Aorta (tissue), 5 donors: ENCODE measurements around the gene ABHD17A. TPM values are rescaled to one million over a fixed set of nuclear protein-coding genes. Genes with fewer than 3 reads are reported as not detected.
A peak's percentile ranks its signal among the peaks of the same experiment; 100 is the strongest.

Source experiments
- ATAC-seq: fragments of 200-7000 bp; cut with Tn5 transposase; one replicate; pipeline ENCODE4 v1.9.1; 2022; ENCODE audit warnings: moderate library complexity; ENCODE audit not compliant: low FRiP score
- DNase-seq, 2 donors: peaks; one replicate each; pipeline ENCODE4 v3.0.0-alpha.2; 2020
- H3K27ac ChIP-seq, 2 donors: one replicate each; pipeline ENCODE4 v1.5.1; 2013; ENCODE audit warnings: low read length in 2 of 2, mild to moderate bottlenecking in 2 of 2, moderate library complexity in 2 of 2, control low read depth in 1 of 2, inconsistent platforms in 1 of 2, low read depth in 1 of 2
- H3K27me3 ChIP-seq, 2 donors: one replicate each; pipeline ENCODE4 v1.6.1; 2013; ENCODE audit warnings: control low read depth in 1 of 2, low read length in 1 of 2, mild to moderate bottlenecking in 1 of 2, moderate library complexity in 1 of 2; ENCODE audit not compliant: insufficient read depth in 2 of 2, control insufficient read depth in 1 of 2
- H3K36me3 ChIP-seq, 2 donors: one replicate each; pipeline ENCODE4 v1.6.1; 2013; ENCODE audit warnings: control low read depth in 1 of 2, low read length in 1 of 2, mild to moderate bottlenecking in 1 of 2; ENCODE audit not compliant: insufficient read depth in 2 of 2, control insufficient read depth in 1 of 2
- H3K4me1 ChIP-seq, 2 donors: one replicate each; pipeline ENCODE4 v1.6.1; 2013; ENCODE audit warnings: low read length in 2 of 2, control low read depth in 1 of 2, mild to moderate bottlenecking in 1 of 2, moderate library complexity in 1 of 2; ENCODE audit not compliant: insufficient read depth in 2 of 2, control insufficient read depth in 1 of 2
- H3K4me3 ChIP-seq, 2 donors: one replicate each; pipeline ENCODE4 v1.5.1; 2013; ENCODE audit warnings: low read length in 2 of 2, control low read depth in 1 of 2, mild to moderate bottlenecking in 1 of 2
- H3K9me3 ChIP-seq: one replicate; pipeline ENCODE4 v1.6.1; 2013; ENCODE audit warnings: mild to moderate bottlenecking, low read length; ENCODE audit not compliant: control insufficient read depth
- WGBS, 2 donors: extraction: QIAGEN DNeasy Blood & Tissue Kit; methylation state at CpG; one replicate each; pipeline ENCODE4 v1.1.7; 2013; 5-methylcytosine and 5-hydroxymethylcytosine counted together
- intact Hi-C, 2 donors: fragments of 100-400 bp; cut with DNase I; formaldehyde crosslinking; loops; one replicate each; pipeline versions ENCODE4 v1.14.2 to v1.15.0; 2022
- polyA plus RNA-seq, 2 donors: library from polyadenylated mRNA; stranded (reverse); fragments of 200-250 nt; gene quantifications; one replicate each; pipeline ENCODE4 v1.2.3, GENCODE V29; 2013
- total RNA-seq, 2 donors: library from RNA; stranded (reverse); fragmentation: NEBNext Ultra II Directional; extraction: Animal tissue kit (Norgen Biotek cat#: 25700); gene quantifications; one replicate each; pipeline ENCODE4 v1.2.1, GENCODE V29; 2021
- donor health status: healthy with polysubstance abuse.
- donor health status: Bipolar disorder and iron deficiency.
- donor health status: DM: no; HTN: no; CAD: no.
- donor health status: DM: no; HTN: no; CAD: no.
- donor health status: DM: yes; HTN: yes; CAD: no.

ABHD17A gene
- total and polyA plus RNA-seq, 4 donors, result 48.8 to 116 (median 59.7) TPM

- DNase-seq (no peak), ATAC-seq (no peak)
- WGBS, 2 donors, result 38 to 52% methylated on average over 28 to 29 of the region's 29 CpGs
- intact Hi-C loops, result no loop called here
- no peaks in the 10 kb centered on the region for H3K4me1 ChIP-seq
- peak overlapping the region in 1 of 2 donors; percentile 11 for H3K27ac ChIP-seq
- H3K36me3 ChIP-seq, result no peaks in the 10 kb centered on the region
- H3K27me3 ChIP-seq, result no peaks in the 10 kb centered on the region
- H3K4me3 ChIP-seq, result no peak overlapping the region
- no peaks in the 10 kb centered on the region for H3K9me3 ChIP-seq
Observed at GRCh38 chr19:1873524-1874473, 11.5 kb downstream of the ABHD17A start.

- H3K9me3 ChIP-seq, result no peaks in the 10 kb centered on the region
- ATAC-seq (no peak), DNase-seq (no peak)
- H3K36me3 ChIP-seq, result no peaks in the 10 kb centered on the region
- no peak overlapping the region for H3K4me3 ChIP-seq
- peak overlapping the region in 1 of 2 donors; percentile 11 for H3K27ac ChIP-seq
- no peaks in the 10 kb centered on the region for H3K27me3 ChIP-seq
- 77 to 84% methylated on average over 25 of the region's 25 CpGs for WGBS, 2 donors
- H3K4me1 ChIP-seq, result no peaks in the 10 kb centered on the region
- intact Hi-C loops, result no loop called here
Observed at GRCh38 chr19:1872807-1873523, 12.3 kb downstream of the ABHD17A start.

GRCh38 chr19:1871630-1872029 lies 13.7 kb downstream of the ABHD17A start:
- intact Hi-C loops, result no loop called here
- ATAC-seq (no peak), DNase-seq (no peak)
- Histone ChIP-seq H3K27me3 (no peaks in the 10 kb centered on the region), H3K36me3 (no peaks in the 10 kb centered on the region), H3K4me1 (no peaks in the 10 kb centered on the region), H3K9me3 (no peaks in the 10 kb centered on the region), H3K4me3 (no peak overlapping the region), H3K27ac (no peak overlapping the region)
- 89% methylated on average over 13 of the region's 13 CpGs for WGBS, 2 donors

GRCh38 chr19:1871140-1871597 lies 14.1 kb downstream of the ABHD17A start:
- DNase-seq (no peak), ATAC-seq (no peak)
- Histone ChIP-seq H3K27me3 (no peaks in the 10 kb centered on the region), H3K36me3 (no peaks in the 10 kb centered on the region), H3K4me3 (no peak overlapping the region), H3K9me3 (no peaks in the 10 kb centered on the region), H3K27ac (no peak overlapping the region), H3K4me1 (no peaks in the 10 kb centered on the region)
- WGBS, 2 donors, result 85 to 86% methylated on average over 15 of the region's 15 CpGs
- intact Hi-C loops, result no loop called here

GRCh38 chr19:1868971-1869370 lies 16.3 kb downstream of the ABHD17A start:
- WGBS, 2 donors, result 87 to 93% methylated on average over 7 of the region's 7 CpGs
- intact Hi-C loops, result no loop called here
- no peaks in the 10 kb centered on the region for H3K4me1 ChIP-seq
- no peak overlapping the region for H3K27ac ChIP-seq
- DNase-seq (no peak), ATAC-seq (no peak)
- H3K4me3 ChIP-seq, result no peak overlapping the region
- no peaks in the 10 kb centered on the region for H3K36me3 ChIP-seq
- H3K27me3 ChIP-seq, result no peaks in the 10 kb centered on the region
- H3K9me3 ChIP-seq, result no peaks in the 10 kb centered on the region

GRCh38 chr19:1867349-1867724 lies 18.0 kb downstream of the ABHD17A start:
- Histone ChIP-seq H3K4me1 (no peaks in the 10 kb centered on the region), H3K27ac (no peak overlapping the region), H3K27me3 (no peaks in the 10 kb centered on the region)

GRCh38 chr19:1866693-1867348 lies 18.5 kb downstream of the ABHD17A start:
- ATAC-seq (no peak), DNase-seq (no peak)
- H3K4me3 ChIP-seq, result no peak overlapping the region
- no peaks in the 10 kb centered on the region for H3K36me3 ChIP-seq
- H3K27me3 ChIP-seq, result no peaks in the 10 kb centered on the region
- H3K9me3 ChIP-seq, result no peaks in the 10 kb centered on the region
- intact Hi-C loops, result no loop called here
- H3K4me1 ChIP-seq, result no peaks in the 10 kb centered on the region
- 87 to 91% methylated on average over 8 of the region's 8 CpGs for WGBS, 2 donors
- no peak overlapping the region for H3K27ac ChIP-seq

More at GRCh38 chr19:1867349-1867724, 18.0 kb downstream of the ABHD17A start:
- DNase-seq (no peak), ATAC-seq (no peak)
- no peaks in the 10 kb centered on the region for H3K9me3 ChIP-seq
- H3K4me3 ChIP-seq, result no peak overlapping the region
- H3K36me3 ChIP-seq, result no peaks in the 10 kb centered on the region
- 92 to 94% methylated on average over 9 of the region's 9 CpGs for WGBS, 2 donors
- intact Hi-C loops, result no loop called here

GRCh38 chr19:1865172-1866010 lies 19.9 kb downstream of the ABHD17A start:
- Histone ChIP-seq H3K27ac (peak overlapping the region in 1 of 2 donors; percentile 13), H3K27me3 (no peaks in the 10 kb centered on the region), H3K9me3 (no peaks in the 10 kb centered on the region), H3K36me3 (no peaks in the 10 kb centered on the region), H3K4me3 (no peak overlapping the region), H3K4me1 (no peaks in the 10 kb centered on the region)
- ATAC-seq, result no peak
- intact Hi-C loops, result no loop called here
- no peak for DNase-seq
- WGBS, 2 donors, result 87 to 88% methylated on average over 17 of the region's 17 CpGs
